HUDEP-2 (cell line): ENCODE data around the gene CELA3A.
"Not testable (repeated sequence)": the region's sequence is repeated elsewhere in the genome, so short reads cannot be mapped to it uniquely, and the experiment has no call there.

Experiments
- DNase-seq, 76 experiments: peaks; one replicate each; lab custom pipeline; 2025; ENCODE audit not compliant: unreplicated experiment in 76 of 76; lab: John Stamatoyannopoulos, UW

Gene CELA3A

GRCh38 chr1:22001409-22001808 lies at the start of gene CELA3A:
TSS of gene CELA3A (plus strand) at chr1:22001657. CDS start at chr1:22001675, 18 bp downstream.
- no peak for DNase-seq

GRCh38 chr1:21952786-21953520 lies 48.5 kb upstream of the CELA3A start:
- DNase-seq: no peak

- no peak for DNase-seq
These were observed 46.4 kb upstream of the CELA3A start for GRCh38 chr1:21955058-21955457.

GRCh38 chr1:21955501-21956281 lies 45.8 kb upstream of the CELA3A start:
- no peak for DNase-seq

- peak in 19 of 76 experiments; percentile 8 to 63 (median 31) for DNase-seq
These were observed 44.5 kb upstream of the CELA3A start for GRCh38 chr1:21956720-21957552.

- no peak for DNase-seq
These were observed 40.1 kb upstream of the CELA3A start for GRCh38 chr1:21961337-21961736.

GRCh38 chr1:21961799-21962198 lies 39.7 kb upstream of the CELA3A start:
- DNase-seq: no peak

- DNase-seq: peak in 69 of 76 experiments; percentile 18 to 86 (median 67)
These were observed 37.8 kb upstream of the CELA3A start for GRCh38 chr1:21963477-21964217.

GRCh38 chr1:21966247-21967000 lies 35.0 kb upstream of the CELA3A start:
- DNase-seq: no peak

- DNase-seq: not testable (repeated sequence)
These were observed 34.2 kb upstream of the CELA3A start for GRCh38 chr1:21967216-21967615.

- not testable (repeated sequence) for DNase-seq
These were observed 32.4 kb upstream of the CELA3A start for GRCh38 chr1:21969066-21969465.

GRCh38 chr1:21970523-21970922 lies 30.9 kb upstream of the CELA3A start:
- not testable (repeated sequence) for DNase-seq

- not testable (repeated sequence) for DNase-seq
These were observed 28.4 kb upstream of the CELA3A start for GRCh38 chr1:21972973-21973441.

GRCh38 chr1:21973948-21974347 lies 27.5 kb upstream of the CELA3A start:
- DNase-seq: not testable (repeated sequence)

- DNase-seq: not testable (repeated sequence)
These were observed 26.8 kb upstream of the CELA3A start for GRCh38 chr1:21974699-21975098.

- DNase-seq: not testable (repeated sequence)
These were observed 26.2 kb upstream of the CELA3A start for GRCh38 chr1:21975296-21975695.

- DNase-seq: not testable (repeated sequence)
These were observed 24.7 kb upstream of the CELA3A start, which contains the start of gene CELA3B for GRCh38 chr1:21976703-21977239. TSS of gene CELA3B (plus strand) at chr1:21977022. CDS start at chr1:21977040, 18 bp downstream.

- not testable (repeated sequence) for DNase-seq
These were observed 23.2 kb upstream of the CELA3A start for GRCh38 chr1:21978209-21978608.
